ENCODE results near the gene NR2C2.

DNA sequence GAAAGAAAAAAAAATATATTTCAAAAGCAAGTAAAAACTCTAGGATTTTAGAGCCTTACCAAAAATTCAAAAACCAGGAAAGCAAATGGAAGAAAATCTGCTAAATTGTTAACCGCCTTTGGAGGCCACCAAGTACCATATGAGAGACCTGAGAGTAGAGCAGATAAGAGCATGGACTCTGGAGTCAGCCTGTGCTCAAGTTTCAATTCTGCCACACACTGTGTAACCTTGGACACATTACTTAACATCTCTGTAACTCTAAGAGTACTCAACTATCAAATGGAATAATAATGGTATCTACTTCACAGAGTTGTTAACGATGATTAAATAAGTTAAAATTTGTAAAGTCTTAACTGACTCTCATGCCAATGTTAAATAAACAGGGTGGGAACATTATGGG lies 138.9 kb downstream of the NR2C2 start:
- TF ChIP-seq, protein P1, sequence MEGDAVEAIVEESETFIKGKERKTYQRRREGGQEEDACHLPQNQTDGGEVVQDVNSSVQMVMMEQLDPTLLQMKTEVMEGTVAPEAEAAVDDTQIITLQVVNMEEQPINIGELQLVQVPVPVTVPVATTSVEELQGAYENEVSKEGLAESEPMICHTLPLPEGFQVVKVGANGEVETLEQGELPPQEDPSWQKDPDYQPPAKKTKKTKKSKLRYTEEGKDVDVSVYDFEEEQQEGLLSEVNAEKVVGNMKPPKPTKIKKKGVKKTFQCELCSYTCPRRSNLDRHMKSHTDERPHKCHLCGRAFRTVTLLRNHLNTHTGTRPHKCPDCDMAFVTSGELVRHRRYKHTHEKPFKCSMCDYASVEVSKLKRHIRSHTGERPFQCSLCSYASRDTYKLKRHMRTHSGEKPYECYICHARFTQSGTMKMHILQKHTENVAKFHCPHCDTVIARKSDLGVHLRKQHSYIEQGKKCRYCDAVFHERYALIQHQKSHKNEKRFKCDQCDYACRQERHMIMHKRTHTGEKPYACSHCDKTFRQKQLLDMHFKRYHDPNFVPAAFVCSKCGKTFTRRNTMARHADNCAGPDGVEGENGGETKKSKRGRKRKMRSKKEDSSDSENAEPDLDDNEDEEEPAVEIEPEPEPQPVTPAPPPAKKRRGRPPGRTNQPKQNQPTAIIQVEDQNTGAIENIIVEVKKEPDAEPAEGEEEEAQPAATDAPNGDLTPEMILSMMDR (IDR thresholded peaks at IDR 0.05): no peak
- no peak for TF ChIP-seq POLR2A (IDR thresholded peaks at IDR 0.05)
